ENCODE measurements around the gene ADORA1.
A peak's percentile ranks its signal among the peaks of the same experiment; 100 is the strongest.

Gene ADORA1

GRCh38 chr1:203190949-203191348 is 63.4 kb downstream of the ADORA1 start:
- DNase-seq = no peak

- no peak for DNase-seq
Measured at GRCh38 chr1:203196371-203196770, 68.8 kb downstream of the ADORA1 start.

- DNase-seq = no peak
Measured at GRCh38 chr1:203197625-203198024, 70.1 kb downstream of the ADORA1 start.

GRCh38 chr1:203199002-203199401 is 71.5 kb downstream of the ADORA1 start:
- no peak for DNase-seq

- no peak for DNase-seq
Measured at GRCh38 chr1:203199481-203199815, 71.9 kb downstream of the ADORA1 start.

GRCh38 chr1:203199816-203200571 is 72.5 kb downstream of the ADORA1 start:
- no peak for DNase-seq

GRCh38 chr1:203200916-203201315 is 73.4 kb downstream of the ADORA1 start:
- no peak for DNase-seq

GRCh38 chr1:203201516-203202205 is 74.1 kb downstream of the ADORA1 start:
- DNase-seq = no peak

GRCh38 chr1:203202431-203203245 is 75.1 kb downstream of the ADORA1 start:
- no peak for DNase-seq

- DNase-seq = no peak
Measured at GRCh38 chr1:203204756-203205155, 77.2 kb downstream of the ADORA1 start.

GRCh38 chr1:203206129-203206687 is 78.7 kb downstream of the ADORA1 start:
- no peak for DNase-seq

GRCh38 chr1:203207751-203208150 is 80.2 kb downstream of the ADORA1 start:
- DNase-seq = no peak

GRCh38 chr1:203208181-203208580 is 80.7 kb downstream of the ADORA1 start:
- no peak for DNase-seq

GRCh38 chr1:203210350-203210749 is 82.8 kb downstream of the ADORA1 start:
- DNase-seq = no peak

GRCh38 chr1:203210988-203211387 is 83.5 kb downstream of the ADORA1 start:
- DNase-seq = no peak

GRCh38 chr1:203211812-203212211 is 84.3 kb downstream of the ADORA1 start:
- DNase-seq = no peak

GRCh38 chr1:203213126-203213525 is 85.6 kb downstream of the ADORA1 start:
- no peak for DNase-seq

GRCh38 chr1:203214871-203215270 is 87.3 kb downstream of the ADORA1 start:
- DNase-seq = no peak

- no peak for DNase-seq
Measured at GRCh38 chr1:203215573-203215972, 88.0 kb downstream of the ADORA1 start.

- DNase-seq = peak; percentile 20
Measured at GRCh38 chr1:203216274-203217138, 89.0 kb downstream of the ADORA1 start.

Measured in T-helper 9 cell (primary cell).